HG03064 (cell line): ENCODE results near the gene RAB6D.
"Not testable (repeated sequence)": the region's sequence is repeated elsewhere in the genome, so short reads cannot be mapped to it uniquely, and the experiment has no call there.

Experiments used
- ATAC-seq: cut with Tn5 transposase; IDR thresholded peaks from one replicate; pipeline ENCODE4 v1.9.1; 2021; ENCODE audit warnings: low read depth; ENCODE audit not compliant: unreplicated experiment

The RAB6D gene

GRCh38 chr2:131367352-131367751 is 3.4 kb upstream of the RAB6D start:
- no peak for ATAC-seq

- ATAC-seq = no peak
Observed at GRCh38 chr2:131366643-131367042, 2.7 kb upstream of the RAB6D start.

GRCh38 chr2:131365452-131365851 is 1.5 kb upstream of the RAB6D start:
- ATAC-seq = no peak

- not testable (repeated sequence) for ATAC-seq
Observed at GRCh38 chr2:131363213-131363612, 755 bp downstream of the RAB6D start.

- not testable (repeated sequence) for ATAC-seq
Observed at GRCh38 chr2:131361773-131362172, 2.2 kb downstream of the RAB6D start.

GRCh38 chr2:131353167-131353697 is 10.7 kb downstream of the RAB6D start:
- not testable (repeated sequence) for ATAC-seq

- ATAC-seq = no peak
Observed at GRCh38 chr2:131349021-131349420, 14.9 kb downstream of the RAB6D start.

- not testable (repeated sequence) for ATAC-seq
Observed at GRCh38 chr2:131347035-131347434, 16.9 kb downstream of the RAB6D start.

- ATAC-seq = not testable (repeated sequence)
Observed at GRCh38 chr2:131339307-131339706, 24.7 kb downstream of the RAB6D start.

- not testable (repeated sequence) for ATAC-seq
Observed at GRCh38 chr2:131335319-131335718, 28.6 kb downstream of the RAB6D start.

- not testable (repeated sequence) for ATAC-seq
Observed at GRCh38 chr2:131332709-131333108, 31.3 kb downstream of the RAB6D start.

GRCh38 chr2:131331000-131331399 is 33.0 kb downstream of the RAB6D start:
- not testable (repeated sequence) for ATAC-seq

GRCh38 chr2:131322209-131322608 is 41.8 kb downstream of the RAB6D start:
- no peak for ATAC-seq

- not testable (repeated sequence) for ATAC-seq
Observed at GRCh38 chr2:131321344-131321743, 42.6 kb downstream of the RAB6D start.

- ATAC-seq = not testable (repeated sequence)
Observed at GRCh38 chr2:131311001-131311400, 53.0 kb downstream of the RAB6D start.
